CD14-positive monocyte (primary cell): ENCODE measurements around the gene NRXN3. TPM values are rescaled to one million over a fixed set of nuclear protein-coding genes. Genes with fewer than 3 reads are reported as not detected.
"Not testable (repeated sequence)": the region's sequence is repeated elsewhere in the genome, so short reads cannot be mapped to it uniquely, and the experiment has no call there.

Experiments used
- DNase-seq, 3 donors: peaks; one replicate each; pipeline ENCODE4 v3.0.0-alpha.2; 2011 to 2022
- H2AFZ ChIP-seq: 2 replicates; pipeline ENCODE4 v1.6.0; 2012; ENCODE audit warnings: mild to moderate bottlenecking, low read depth, low read length, inconsistent platforms; ENCODE audit not compliant: insufficient read depth, poor library complexity, severe bottlenecking
- H3K27ac ChIP-seq, 2 donors: 1 replicate in 1 of 2; 2 replicates in 1 of 2; pipeline ENCODE4 v1.5.1; 2012 to 2013; ENCODE audit warnings: low read length in 2 of 2, control low read depth in 1 of 2, inconsistent platforms in 1 of 2, low read depth in 1 of 2, mild to moderate bottlenecking in 1 of 2
- H3K27me3 ChIP-seq, 2 donors: one replicate each; pipeline versions ENCODE4 v1.6.0 to v1.6.1; 2011 to 2013; ENCODE audit warnings: low read length in 2 of 2; ENCODE audit not compliant: control insufficient read depth in 2 of 2, insufficient read depth in 2 of 2
- H3K36me3 ChIP-seq, 2 donors: replicated peaks in 1 of 2; 1 replicate in 1 of 2; 2 replicates in 1 of 2; pipeline versions ENCODE4 v1.5.1 to v1.6.1; 2012 to 2013; ENCODE audit warnings: low read length in 2 of 2, control low read depth in 1 of 2, inconsistent platforms in 1 of 2, mild to moderate bottlenecking in 1 of 2; ENCODE audit not compliant: insufficient read depth in 2 of 2, control insufficient read depth in 1 of 2
- H3K4me1 ChIP-seq, 2 donors: 1 replicate in 1 of 2; 2 replicates in 1 of 2; pipeline versions ENCODE4 v1.5.1 to v1.6.1; 2012 to 2013; ENCODE audit warnings: low read length in 2 of 2, control low read depth in 1 of 2, inconsistent platforms in 1 of 2, mild to moderate bottlenecking in 1 of 2, moderate library complexity in 1 of 2; ENCODE audit not compliant: insufficient read depth in 2 of 2, control insufficient read depth in 1 of 2
- H3K4me2 ChIP-seq: replicated peaks from 2 replicates; pipeline ENCODE3; 2012; ENCODE audit warnings: low read length, moderate library complexity, mild to moderate bottlenecking; ENCODE audit not compliant: poor library complexity, severe bottlenecking; ENCODE audit errors: extremely low read depth
- H3K4me3 ChIP-seq, 3 experiments: fragments of 200-600 bp in 1 of 3; sonication (generic) in 1 of 3; replicated peaks in 1 of 3; 1 replicate in 2 of 3; 2 replicates in 1 of 3; pipeline ENCODE4 v1.5.1; 2011 to 2013; ENCODE audit warnings: low read length in 3 of 3, mild to moderate bottlenecking in 3 of 3, control low read depth in 2 of 3, low read depth in 2 of 3, inconsistent platforms in 1 of 3, moderate library complexity in 1 of 3
- H3K79me2 ChIP-seq: 2 replicates; pipeline ENCODE4 v1.6.0; 2012; ENCODE audit warnings: mild to moderate bottlenecking, control low read depth, inconsistent platforms, low read length, moderate library complexity; ENCODE audit not compliant: insufficient read depth
- H3K9ac ChIP-seq: 2 replicates; pipeline ENCODE4 v1.6.0; 2017; ENCODE audit warnings: low read length, mild to moderate bottlenecking; ENCODE audit not compliant: insufficient read depth, poor library complexity, severe bottlenecking
- H3K9me3 ChIP-seq, 2 donors: replicated peaks in 1 of 2; 1 replicate in 1 of 2; 2 replicates in 1 of 2; pipeline versions ENCODE4 v1.5.1 to v1.6.1; 2012 to 2013; ENCODE audit warnings: low read length in 2 of 2, control low read depth in 1 of 2; ENCODE audit not compliant: control insufficient read depth in 1 of 2, insufficient read depth in 1 of 2
- H4K20me1 ChIP-seq: 2 replicates; pipeline ENCODE4 v1.6.0; 2012; ENCODE audit warnings: mild to moderate bottlenecking, low read length, control low read depth, moderate library complexity; ENCODE audit not compliant: insufficient read depth
- H3K27ac Mint-ChIP-seq, 7 donors: one replicate each; pipeline ENCODE4 v1.8.0; 2020; ENCODE audit warnings: mild to moderate bottlenecking in 7 of 7, mixed read lengths in 7 of 7, moderate library complexity in 6 of 7, inconsistent platforms in 2 of 7
- H3K27me3 Mint-ChIP-seq, 3 donors: one replicate each; pipeline ENCODE4 v1.8.0; 2021 to 2022; ENCODE audit warnings: low read depth in 3 of 3, mild to moderate bottlenecking in 3 of 3, mixed read lengths in 3 of 3, moderate library complexity in 3 of 3, inconsistent platforms in 1 of 3
- H3K36me3 Mint-ChIP-seq, 2 donors: one replicate each; pipeline ENCODE4 v1.8.0; 2020; ENCODE audit warnings: mixed read lengths in 2 of 2, inconsistent platforms in 1 of 2, mild to moderate bottlenecking in 1 of 2
- H3K4me1 Mint-ChIP-seq: one replicate; pipeline ENCODE4 v1.8.0; 2020; ENCODE audit warnings: mild to moderate bottlenecking, mixed read lengths
- H3K4me3 Mint-ChIP-seq, 2 donors: one replicate each; pipeline ENCODE4 v1.8.0; 2020; ENCODE audit warnings: mild to moderate bottlenecking in 2 of 2, mixed read lengths in 2 of 2, moderate library complexity in 1 of 2
- H3K9me3 Mint-ChIP-seq, 7 donors: one replicate each; pipeline ENCODE4 v1.8.0; 2020 to 2022; ENCODE audit warnings: mixed read lengths in 7 of 7, mild to moderate bottlenecking in 6 of 7, moderate library complexity in 6 of 7, inconsistent platforms in 2 of 7
- CTCF ChIP-seq: fragments of 200-600 bp; IDR thresholded peaks from one replicate; pipeline ENCODE4 v1.8.0; 2022; ENCODE audit warnings: antibody characterized with exemption, mild to moderate bottlenecking
- WGBS: methylation state at CpG from one replicate; pipeline ENCODE4 v1.1.5; 2013; ENCODE audit warnings: missing lambda C conversion rate; ENCODE audit not compliant: insufficient coverage; 5-methylcytosine and 5-hydroxymethylcytosine counted together
- intact Hi-C, 2 donors: fragments of 100-400 bp; cut with micrococcal nuclease; formaldehyde crosslinking; loops; one replicate each; pipeline versions ENCODE4 v1.15.0 to v1.15.1; 2023
- polyA plus RNA-seq, 3 donors: library from polyadenylated mRNA; depleted of rRNA in 1 of 3; unstranded in 2 of 3; stranded (reverse) in 1 of 3; fragments of 300-500 nt in 2 of 3; fragments of >200 nt in 1 of 3; fragmentation: Illumina TruSeq in 2 of 3; gene quantifications; 1 replicate in 2 of 3; 2 replicates in 1 of 3; pipeline ENCODE4 v1.2.3, GENCODE V29; 2012 to 2021

NRXN3 gene
- polyA plus RNA-seq, 3 donors, result not detected

GRCh38 chr14:79101388-79101787 lies 931.2 kb downstream of the NRXN3 start:
- Histone ChIP-seq H3K4me1 (peaks cover 0 to 5% of the 10 kb centered on the region in 2 donors), H3K4me3 (no peak overlapping the region), H3K27me3 (no peaks in the 10 kb centered on the region), H3K9ac (no peak overlapping the region), H3K27ac (no peak overlapping the region), H3K36me3 (no peaks in the 10 kb centered on the region), H4K20me1 (no peaks in the 10 kb centered on the region), H3K9me3 (no peaks in the 10 kb centered on the region), H3K4me2 (no peak overlapping the region), H3K79me2 (no peaks in the 10 kb centered on the region), H2AFZ (no peak overlapping the region)
- intact Hi-C loops, result no loop called here
- H3K27me3 Mint-ChIP-seq, result peaks cover 0 to 3% (median 0%) of the 10 kb centered on the region in 3 donors
- no peaks in the 10 kb centered on the region for H3K36me3 Mint-ChIP-seq
- no peak for DNase-seq
- peaks cover 6% of the 10 kb centered on the region for H3K4me1 Mint-ChIP-seq
- peaks cover 0 to 6% (median 0%) of the 10 kb centered on the region in 7 donors for H3K9me3 Mint-ChIP-seq
- no peak overlapping the region for H3K4me3 Mint-ChIP-seq
- no peak overlapping the region for H3K27ac Mint-ChIP-seq
- TF ChIP-seq CTCF, result no peak
- 0% methylated on average over 3 of the region's 6 CpGs for WGBS

- peaks cover 0 to 3% (median 2%) of the 10 kb centered on the region in 3 donors for H3K27me3 Mint-ChIP-seq
- Histone ChIP-seq H3K27ac (no peak overlapping the region), H3K79me2 (no peaks in the 10 kb centered on the region), H3K4me2 (no peak overlapping the region), H3K4me3 (no peak overlapping the region), H2AFZ (no peak overlapping the region), H3K27me3 (no peaks in the 10 kb centered on the region), H3K9ac (no peak overlapping the region), H3K4me1 (peaks cover 0 to 5% of the 10 kb centered on the region in 2 donors), H3K9me3 (no peaks in the 10 kb centered on the region), H3K36me3 (no peaks in the 10 kb centered on the region), H4K20me1 (no peaks in the 10 kb centered on the region)
- H3K4me1 Mint-ChIP-seq, result peaks cover 6% of the 10 kb centered on the region
- no peak overlapping the region for H3K4me3 Mint-ChIP-seq
- DNase-seq, result no peak
- H3K9me3 Mint-ChIP-seq, result peaks cover 0 to 3% (median 0%) of the 10 kb centered on the region in 7 donors
- intact Hi-C loops, result no loop called here
- 100% methylated on average over 1 of the region's 2 CpGs for WGBS
- H3K27ac Mint-ChIP-seq, result no peak overlapping the region
- no peaks in the 10 kb centered on the region for H3K36me3 Mint-ChIP-seq
- TF ChIP-seq CTCF, result no peak
These were observed 933.6 kb downstream of the NRXN3 start for GRCh38 chr14:79103764-79104163.

- H3K4me1 ChIP-seq, H3K36me3 ChIP-seq, H3K4me2 ChIP-seq, H3K27me3 ChIP-seq, intact Hi-C loops, H3K4me3 Mint-ChIP-seq, H3K9me3 Mint-ChIP-seq, H3K4me1 Mint-ChIP-seq, H3K27me3 Mint-ChIP-seq, DNase-seq, H3K27ac Mint-ChIP-seq, H3K36me3 Mint-ChIP-seq, H3K79me2 ChIP-seq, H2AFZ ChIP-seq, H4K20me1 ChIP-seq, H3K9me3 ChIP-seq, H3K27ac ChIP-seq, H3K9ac ChIP-seq, H3K4me3 ChIP-seq: not testable (repeated sequence)
- WGBS, result no CpG with 5 or more reads among the region's 4 CpGs
These were observed 940.4 kb downstream of the NRXN3 start for GRCh38 chr14:79110564-79110963.
